Measurements from ENCODE around the gene FGD1.

DNA sequence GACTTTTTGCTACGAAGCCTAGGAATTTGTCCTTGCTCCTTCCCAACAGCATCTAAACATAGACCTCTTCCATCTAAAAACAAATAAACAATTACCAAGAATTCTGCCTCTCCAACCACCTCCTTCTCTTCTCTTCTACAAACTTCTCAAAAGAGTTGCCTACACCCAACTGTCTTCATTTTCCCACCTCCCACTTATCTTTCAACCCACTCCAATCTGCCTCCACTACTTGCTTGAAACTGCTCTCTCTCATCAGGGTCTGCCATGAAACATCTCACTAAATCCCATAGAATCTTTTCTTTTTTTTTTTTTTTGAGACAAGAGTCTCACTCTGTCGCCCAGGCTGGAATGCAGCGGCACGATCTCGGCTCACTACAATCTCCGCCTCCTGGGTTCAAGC lies 902 bp upstream of the FGD1 start:
- TF ChIP-seq, protein P1, sequence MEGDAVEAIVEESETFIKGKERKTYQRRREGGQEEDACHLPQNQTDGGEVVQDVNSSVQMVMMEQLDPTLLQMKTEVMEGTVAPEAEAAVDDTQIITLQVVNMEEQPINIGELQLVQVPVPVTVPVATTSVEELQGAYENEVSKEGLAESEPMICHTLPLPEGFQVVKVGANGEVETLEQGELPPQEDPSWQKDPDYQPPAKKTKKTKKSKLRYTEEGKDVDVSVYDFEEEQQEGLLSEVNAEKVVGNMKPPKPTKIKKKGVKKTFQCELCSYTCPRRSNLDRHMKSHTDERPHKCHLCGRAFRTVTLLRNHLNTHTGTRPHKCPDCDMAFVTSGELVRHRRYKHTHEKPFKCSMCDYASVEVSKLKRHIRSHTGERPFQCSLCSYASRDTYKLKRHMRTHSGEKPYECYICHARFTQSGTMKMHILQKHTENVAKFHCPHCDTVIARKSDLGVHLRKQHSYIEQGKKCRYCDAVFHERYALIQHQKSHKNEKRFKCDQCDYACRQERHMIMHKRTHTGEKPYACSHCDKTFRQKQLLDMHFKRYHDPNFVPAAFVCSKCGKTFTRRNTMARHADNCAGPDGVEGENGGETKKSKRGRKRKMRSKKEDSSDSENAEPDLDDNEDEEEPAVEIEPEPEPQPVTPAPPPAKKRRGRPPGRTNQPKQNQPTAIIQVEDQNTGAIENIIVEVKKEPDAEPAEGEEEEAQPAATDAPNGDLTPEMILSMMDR (IDR thresholded peaks at IDR 0.05; ENCODE audit: poor library complexity) = no peak
- TF ChIP-seq EZH2phosphoT487 (IDR thresholded peaks at IDR 0.05; ENCODE audit: low read depth, severe bottlenecking, unreplicated experiment) (no peak), EZH2 (IDR thresholded peaks at IDR 0.05; ENCODE audit: borderline replicate concordance) (no peak)
